Fibroblast of lung (primary cell): ENCODE results near the gene TNK2. TPM values are rescaled to one million over a fixed set of nuclear protein-coding genes. Genes with fewer than 3 reads are reported as not detected.

ENCODE experiments used
- DNase-seq, 2 donors: peaks; one replicate each; pipeline versions ENCODE4 v3.0.0 to v3.0.0-alpha.2; 2010; ENCODE audit warnings: low read depth in 2 of 2
- H2AFZ ChIP-seq: 2 replicates; pipeline ENCODE4 v1.5.1; 2012; ENCODE audit warnings: low read length, control low read depth, inconsistent platforms
- H3K27ac ChIP-seq: 2 replicates; pipeline ENCODE4 v1.5.1; 2011; ENCODE audit warnings: low read length, control low read depth; ENCODE audit not compliant: insufficient read depth
- H3K27me3 ChIP-seq: 2 replicates; pipeline ENCODE4 v1.5.1; 2011; ENCODE audit warnings: mild to moderate bottlenecking, low read length; ENCODE audit not compliant: control insufficient read depth, insufficient read depth
- H3K36me3 ChIP-seq: 2 replicates; pipeline ENCODE4 v1.5.1; 2011; ENCODE audit warnings: low read length; ENCODE audit not compliant: control insufficient read depth, insufficient read depth
- H3K4me1 ChIP-seq: 2 replicates; pipeline ENCODE4 v1.5.1; 2011; ENCODE audit warnings: low read length; ENCODE audit not compliant: control insufficient read depth, insufficient read depth; ENCODE audit errors: extremely low read depth
- H3K4me2 ChIP-seq: 2 replicates; pipeline ENCODE4 v1.5.1; 2011; ENCODE audit warnings: low read length, control low read depth; ENCODE audit not compliant: insufficient read depth; ENCODE audit errors: extremely low read depth
- H3K4me3 ChIP-seq, 4 experiments: fragments of 200-600 bp in 1 of 4; sonication (generic) in 1 of 4; replicated peaks in 1 of 4; 2 replicates each; pipeline ENCODE4 v1.5.1; 2011 to 2016; ENCODE audit warnings: low read length in 4 of 4, low read depth in 3 of 4, mild to moderate bottlenecking in 3 of 4, control low read depth in 2 of 4, inconsistent platforms in 1 of 4, mixed read lengths in 1 of 4; ENCODE audit not compliant: insufficient read depth in 1 of 4; ENCODE audit errors: control extremely low read depth in 1 of 4
- H3K79me2 ChIP-seq: 2 replicates; pipeline ENCODE4 v1.5.1; 2012; ENCODE audit warnings: mild to moderate bottlenecking, low read length, inconsistent platforms; ENCODE audit not compliant: control insufficient read depth, insufficient read depth
- H3K9ac ChIP-seq: 2 replicates; pipeline ENCODE4 v1.5.1; 2011; ENCODE audit warnings: mild to moderate bottlenecking, low read length, control low read depth; ENCODE audit not compliant: insufficient read depth
- H3K9me3 ChIP-seq: 2 replicates; pipeline ENCODE4 v1.5.1; 2012; ENCODE audit warnings: low read depth, low read length; ENCODE audit not compliant: control insufficient read depth, insufficient read depth
- H4K20me1 ChIP-seq: 2 replicates; pipeline ENCODE4 v1.5.1; 2011; ENCODE audit warnings: low read length; ENCODE audit not compliant: control insufficient read depth, insufficient read depth; ENCODE audit errors: extremely low read depth
- EZH2 ChIP-seq: IDR thresholded peaks from 2 replicates; pipeline ENCODE4 v1.5.1; 2012; ENCODE audit warnings: low read length, control low read depth, mild to moderate bottlenecking; ENCODE audit errors: missing control alignments
- polyA plus RNA-seq, 2 donors: library from polyadenylated mRNA; depleted of rRNA in 1 of 2; stranded (reverse) in 1 of 2; unstranded in 1 of 2; fragments of >200 nt; gene quantifications; 2 replicates each; pipeline ENCODE4 v1.2.1, GENCODE V29; 2011 to 2012; ENCODE audit warnings: missing spikeins in 1 of 2
- total RNA-seq: library from RNA; depleted of rRNA; stranded (reverse); fragments of >200 nt; gene quantifications from 2 replicates; pipeline ENCODE4 v1.2.1, GENCODE V29; 2014
- TF ChIP-seq, protein P1 (sequence below), 2 donors: IDR thresholded peaks in 1 of 2; conservative IDR thresholded peaks in 1 of 2; 1 replicate in 1 of 2; 2 replicates in 1 of 2; pipeline ENCODE4 v1.5.1; 2011 to 2012; ENCODE audit warnings: low read length in 2 of 2, control low read depth in 1 of 2, inconsistent platforms in 1 of 2, low read depth in 1 of 2, mild to moderate bottlenecking in 1 of 2

TNK2 gene
- total and polyA plus RNA-seq, 2 donors (not counting 1 experiment from before 2014, with no cell fraction given), result 2.5 to 10.7 TPM

DNA sequence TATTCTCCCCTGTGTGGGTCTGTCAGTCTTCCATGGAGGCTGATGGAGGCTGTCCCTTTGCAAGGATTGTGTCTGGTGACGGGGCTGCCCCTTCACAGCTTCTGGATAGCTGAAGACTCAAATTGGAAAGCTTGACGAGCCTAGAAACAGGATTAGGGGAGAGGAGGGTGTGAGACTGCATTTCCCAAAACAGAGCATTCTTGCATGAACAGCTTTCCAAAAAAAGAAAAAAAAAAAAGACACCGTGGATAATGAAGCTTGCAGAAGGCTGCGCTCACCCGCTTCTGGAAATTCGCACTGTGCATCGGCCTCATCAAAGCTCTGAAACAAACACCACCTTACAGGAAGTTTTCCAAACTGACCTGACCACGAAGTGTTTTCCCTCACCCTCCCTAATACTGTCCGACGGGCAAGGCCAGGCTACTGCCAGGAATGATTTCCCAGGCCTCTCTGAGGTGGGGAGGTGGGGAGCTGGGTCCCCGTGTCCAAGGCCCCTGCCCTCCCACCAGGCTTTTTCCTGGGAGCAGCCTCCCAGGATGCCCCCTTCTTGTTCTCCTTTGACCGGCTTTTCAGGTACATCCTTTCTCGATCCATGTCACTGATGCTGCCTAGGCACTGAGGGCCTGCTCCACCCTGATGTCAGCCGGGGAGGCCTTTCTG lies 71.7 kb downstream of the TNK2 start:
- no peak for TF ChIP-seq EZH2
- TF ChIP-seq, protein P1, sequence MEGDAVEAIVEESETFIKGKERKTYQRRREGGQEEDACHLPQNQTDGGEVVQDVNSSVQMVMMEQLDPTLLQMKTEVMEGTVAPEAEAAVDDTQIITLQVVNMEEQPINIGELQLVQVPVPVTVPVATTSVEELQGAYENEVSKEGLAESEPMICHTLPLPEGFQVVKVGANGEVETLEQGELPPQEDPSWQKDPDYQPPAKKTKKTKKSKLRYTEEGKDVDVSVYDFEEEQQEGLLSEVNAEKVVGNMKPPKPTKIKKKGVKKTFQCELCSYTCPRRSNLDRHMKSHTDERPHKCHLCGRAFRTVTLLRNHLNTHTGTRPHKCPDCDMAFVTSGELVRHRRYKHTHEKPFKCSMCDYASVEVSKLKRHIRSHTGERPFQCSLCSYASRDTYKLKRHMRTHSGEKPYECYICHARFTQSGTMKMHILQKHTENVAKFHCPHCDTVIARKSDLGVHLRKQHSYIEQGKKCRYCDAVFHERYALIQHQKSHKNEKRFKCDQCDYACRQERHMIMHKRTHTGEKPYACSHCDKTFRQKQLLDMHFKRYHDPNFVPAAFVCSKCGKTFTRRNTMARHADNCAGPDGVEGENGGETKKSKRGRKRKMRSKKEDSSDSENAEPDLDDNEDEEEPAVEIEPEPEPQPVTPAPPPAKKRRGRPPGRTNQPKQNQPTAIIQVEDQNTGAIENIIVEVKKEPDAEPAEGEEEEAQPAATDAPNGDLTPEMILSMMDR (conservative IDR thresholded peaks at IDR 0.05 in 1 of 2, IDR thresholded peaks at IDR 0.05 in 1 of 2; ENCODE audit: low read depth in 1 of 2, low read length in 2 of 2), result no peak
- peaks cover 13% of the 10 kb centered on the region for H3K27me3 ChIP-seq
- no peak overlapping the region for H3K4me3 ChIP-seq
- H3K9me3 ChIP-seq, result no peaks in the 10 kb centered on the region
- H3K4me1 ChIP-seq, result no peaks in the 10 kb centered on the region
- H3K79me2 ChIP-seq, result no peaks in the 10 kb centered on the region
- DNase-seq, result no peak
- H4K20me1 ChIP-seq, result no peaks in the 10 kb centered on the region
- H3K27ac ChIP-seq, result no peak overlapping the region
- H3K4me2 ChIP-seq, result no peak overlapping the region
- H3K9ac ChIP-seq, result no peak overlapping the region
- H3K36me3 ChIP-seq, result no peaks in the 10 kb centered on the region
- no peak overlapping the region for H2AFZ ChIP-seq

DNA sequence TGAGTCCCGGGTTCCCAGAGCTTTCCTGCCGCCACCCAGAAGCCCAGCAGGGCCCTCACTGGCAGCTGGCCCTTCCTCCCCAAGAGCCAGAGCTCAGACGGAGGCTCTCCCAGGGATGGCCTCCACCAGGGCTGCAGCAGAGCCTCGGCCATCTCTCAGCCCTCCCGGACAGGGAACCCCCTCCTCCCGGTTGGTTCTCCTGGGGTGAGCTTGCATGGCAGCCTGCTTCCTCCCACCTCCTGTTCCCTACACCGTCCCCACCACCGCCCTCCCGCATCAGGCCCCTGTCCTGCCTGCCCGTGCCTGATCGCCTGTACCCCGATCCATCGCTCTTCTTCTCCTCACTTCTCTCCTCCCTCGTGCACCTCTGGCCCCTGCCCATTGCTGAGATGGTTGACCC lies 72.6 kb downstream of the TNK2 start:
- no peaks in the 10 kb centered on the region for H3K79me2 ChIP-seq
- no peak for TF ChIP-seq EZH2
- TF ChIP-seq, protein P1 (conservative IDR thresholded peaks at IDR 0.05 in 1 of 2, IDR thresholded peaks at IDR 0.05 in 1 of 2; ENCODE audit: low read depth in 1 of 2, low read length in 2 of 2), result no peak
- H2AFZ ChIP-seq, result no peak overlapping the region
- no peak overlapping the region for H3K4me2 ChIP-seq
- no peaks in the 10 kb centered on the region for H3K9me3 ChIP-seq
- no peaks in the 10 kb centered on the region for H3K4me1 ChIP-seq
- H3K4me3 ChIP-seq, result no peak overlapping the region
- no peak overlapping the region for H3K9ac ChIP-seq
- DNase-seq, result no peak
- H4K20me1 ChIP-seq, result no peaks in the 10 kb centered on the region
- no peak overlapping the region for H3K27ac ChIP-seq
- H3K27me3 ChIP-seq, result peaks cover 13% of the 10 kb centered on the region
- no peaks in the 10 kb centered on the region for H3K36me3 ChIP-seq

DNA sequence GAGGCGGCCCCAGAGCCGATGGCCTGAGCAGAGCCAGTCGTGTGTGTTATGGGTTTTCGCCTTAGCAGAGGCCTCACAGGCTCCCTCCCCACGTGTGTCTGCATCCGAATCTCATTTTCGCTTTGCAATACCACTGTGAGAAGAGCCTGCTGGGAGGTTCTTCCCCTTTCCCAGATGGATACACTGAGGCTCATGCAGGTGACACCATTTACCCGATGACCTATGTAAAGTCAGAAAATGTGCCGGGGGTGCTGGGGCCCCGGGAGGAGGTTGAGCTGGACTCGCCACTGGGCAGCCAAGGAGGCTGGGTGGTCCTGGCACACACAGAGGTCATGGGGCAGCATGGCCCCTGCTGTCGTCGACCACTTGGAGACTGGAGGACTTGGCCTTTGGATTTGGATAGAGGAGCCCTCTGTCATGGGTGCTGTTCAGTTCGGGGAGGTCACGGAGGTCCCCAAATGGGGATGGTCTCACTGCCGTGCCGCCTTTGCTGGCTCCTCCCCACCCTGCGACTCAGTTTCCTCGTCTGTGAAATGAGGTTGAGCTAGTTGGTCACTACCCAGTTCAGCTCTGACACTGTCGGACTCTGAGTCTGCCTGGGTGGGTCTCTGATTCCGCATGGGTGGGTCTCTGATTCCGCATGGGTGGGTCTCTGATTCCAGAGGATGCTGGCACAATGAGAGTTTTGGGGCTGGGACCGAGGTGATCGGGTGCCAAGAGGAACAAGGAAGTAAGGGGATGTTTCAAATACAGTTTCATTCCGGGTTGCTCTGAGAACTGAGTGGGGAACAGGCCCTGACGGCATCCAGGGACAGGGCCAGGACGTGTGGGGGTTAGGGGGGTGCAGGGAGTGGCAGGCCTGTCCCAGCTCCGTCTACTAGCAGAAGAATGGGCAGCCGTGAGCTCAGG lies 73.4 kb downstream of the TNK2 start:
- no peaks in the 10 kb centered on the region for H3K9me3 ChIP-seq
- no peak overlapping the region for H3K9ac ChIP-seq
- peaks cover 13% of the 10 kb centered on the region for H3K27me3 ChIP-seq
- no peak overlapping the region for H3K27ac ChIP-seq
- H2AFZ ChIP-seq, result no peak overlapping the region
- TF ChIP-seq, protein P1 (conservative IDR thresholded peaks at IDR 0.05 in 1 of 2, IDR thresholded peaks at IDR 0.05 in 1 of 2; ENCODE audit: low read depth in 1 of 2, low read length in 2 of 2), result no peak
- TF ChIP-seq EZH2, result no peak
- no peaks in the 10 kb centered on the region for H3K79me2 ChIP-seq
- H3K4me3 ChIP-seq, result no peak overlapping the region
- H3K36me3 ChIP-seq, result no peaks in the 10 kb centered on the region
- no peak overlapping the region for H3K4me2 ChIP-seq
- no peak for DNase-seq
- H3K4me1 ChIP-seq, result no peaks in the 10 kb centered on the region
- no peaks in the 10 kb centered on the region for H4K20me1 ChIP-seq
